ENCODE results near the gene LAMA2. TPM values are rescaled to one million over a fixed set of nuclear protein-coding genes. Genes with fewer than 3 reads are reported as not detected.

LAMA2 gene
- total and polyA plus RNA-seq, 4 donors = 6.0 to 86.5 (median 46.4) TPM

GRCh38 chr6:128888444-128889175 is 5.7 kb downstream of the LAMA2 start:
- intact Hi-C loops (cut with DNase I) = no loop called here
- 96 to 97% methylated on average over 5 of the region's 5 CpGs for WGBS, 2 donors

GRCh38 chr6:128889870-128890269 is 6.9 kb downstream of the LAMA2 start:
- H3K27ac ChIP-seq (ENCODE audit: low read depth in 1 of 2, low read length in 2 of 2) = no peak overlapping the region
- H3K4me3 ChIP-seq (ENCODE audit: low read length in 2 of 2) = no peak overlapping the region
- no peaks in the 10 kb centered on the region for H3K9me3 ChIP-seq (ENCODE audit: control insufficient read depth, low read length)
- no peak for ATAC-seq (ENCODE audit: low FRiP score)
- no peak for DNase-seq
- 90 to 91% methylated on average over 5 of the region's 5 CpGs for WGBS, 2 donors
- intact Hi-C loops (cut with DNase I) = no loop called here
- H3K4me1 ChIP-seq (ENCODE audit: control insufficient read depth in 1 of 2, insufficient read depth in 2 of 2, low read length in 2 of 2) = no peaks in the 10 kb centered on the region
- H3K36me3 ChIP-seq (ENCODE audit: control insufficient read depth in 1 of 2, insufficient read depth in 2 of 2, low read length in 1 of 2) = no peaks in the 10 kb centered on the region
- no peaks in the 10 kb centered on the region for H3K27me3 ChIP-seq (ENCODE audit: control insufficient read depth in 1 of 2, insufficient read depth in 2 of 2, low read length in 1 of 2)

More at GRCh38 chr6:128888444-128889175, 5.7 kb downstream of the LAMA2 start:
- no peak overlapping the region for H3K27ac ChIP-seq (ENCODE audit: low read depth in 1 of 2, low read length in 2 of 2)
- H3K36me3 ChIP-seq (ENCODE audit: control insufficient read depth in 1 of 2, insufficient read depth in 2 of 2, low read length in 1 of 2) = no peaks in the 10 kb centered on the region
- no peaks in the 10 kb centered on the region for H3K27me3 ChIP-seq (ENCODE audit: control insufficient read depth in 1 of 2, insufficient read depth in 2 of 2, low read length in 1 of 2)
- no peaks in the 10 kb centered on the region for H3K4me1 ChIP-seq (ENCODE audit: control insufficient read depth in 1 of 2, insufficient read depth in 2 of 2, low read length in 2 of 2)
- no peak for DNase-seq
- H3K4me3 ChIP-seq (ENCODE audit: low read length in 2 of 2) = no peak overlapping the region
- H3K9me3 ChIP-seq (ENCODE audit: control insufficient read depth, low read length) = no peaks in the 10 kb centered on the region
- no peak for ATAC-seq (ENCODE audit: low FRiP score)

GRCh38 chr6:128892079-128892478 is 9.1 kb downstream of the LAMA2 start:
- no peaks in the 10 kb centered on the region for H3K9me3 ChIP-seq (ENCODE audit: control insufficient read depth, low read length)
- ATAC-seq (ENCODE audit: low FRiP score) (no peak), DNase-seq (no peak)
- H3K27ac ChIP-seq (ENCODE audit: low read depth in 1 of 2, low read length in 2 of 2) = no peak overlapping the region
- WGBS, 2 donors = 6 to 7% methylated on average over 2 of the region's 2 CpGs
- H3K4me1 ChIP-seq (ENCODE audit: control insufficient read depth in 1 of 2, insufficient read depth in 2 of 2, low read length in 2 of 2) = no peaks in the 10 kb centered on the region
- H3K36me3 ChIP-seq (ENCODE audit: control insufficient read depth in 1 of 2, insufficient read depth in 2 of 2, low read length in 1 of 2) = no peaks in the 10 kb centered on the region
- intact Hi-C loops (cut with DNase I) = no loop called here
- no peaks in the 10 kb centered on the region for H3K27me3 ChIP-seq (ENCODE audit: control insufficient read depth in 1 of 2, insufficient read depth in 2 of 2, low read length in 1 of 2)
- H3K4me3 ChIP-seq (ENCODE audit: low read length in 2 of 2) = no peak overlapping the region

GRCh38 chr6:128899341-128900050 is 16.6 kb downstream of the LAMA2 start:
- H3K4me1 ChIP-seq (ENCODE audit: control insufficient read depth in 1 of 2, insufficient read depth in 2 of 2, low read length in 2 of 2) = no peaks in the 10 kb centered on the region
- DNase-seq = no peak
- no peaks in the 10 kb centered on the region for H3K9me3 ChIP-seq (ENCODE audit: control insufficient read depth, low read length)
- no peak overlapping the region for H3K27ac ChIP-seq (ENCODE audit: low read depth in 1 of 2, low read length in 2 of 2)
- H3K4me3 ChIP-seq (ENCODE audit: low read length in 2 of 2) = no peak overlapping the region
- ATAC-seq (ENCODE audit: low FRiP score) = no peak
- intact Hi-C loops (cut with DNase I) = no loop called here
- H3K27me3 ChIP-seq (ENCODE audit: control insufficient read depth in 1 of 2, insufficient read depth in 2 of 2, low read length in 1 of 2) = no peaks in the 10 kb centered on the region
- H3K36me3 ChIP-seq (ENCODE audit: control insufficient read depth in 1 of 2, insufficient read depth in 2 of 2, low read length in 1 of 2) = no peaks in the 10 kb centered on the region

- H3K4me3 ChIP-seq (ENCODE audit: low read length in 2 of 2) = no peak overlapping the region
- H3K4me1 ChIP-seq (ENCODE audit: control insufficient read depth in 1 of 2, insufficient read depth in 2 of 2, low read length in 2 of 2) = no peaks in the 10 kb centered on the region
- intact Hi-C loops (cut with DNase I) = no loop called here
- no peaks in the 10 kb centered on the region for H3K27me3 ChIP-seq (ENCODE audit: control insufficient read depth in 1 of 2, insufficient read depth in 2 of 2, low read length in 1 of 2)
- no peaks in the 10 kb centered on the region for H3K36me3 ChIP-seq (ENCODE audit: control insufficient read depth in 1 of 2, insufficient read depth in 2 of 2, low read length in 1 of 2)
- WGBS, 2 donors = 92 to 98% methylated on average over 5 of the region's 5 CpGs
- ATAC-seq (ENCODE audit: low FRiP score) (no peak), DNase-seq (no peak)
- H3K9me3 ChIP-seq (ENCODE audit: control insufficient read depth, low read length) = no peaks in the 10 kb centered on the region
- H3K27ac ChIP-seq (ENCODE audit: low read depth in 1 of 2, low read length in 2 of 2) = no peak overlapping the region
Observed at GRCh38 chr6:128903715-128904114, 20.8 kb downstream of the LAMA2 start.

GRCh38 chr6:128914051-128914450 is 31.1 kb downstream of the LAMA2 start:
- WGBS, 2 donors = 92 to 97% methylated on average over 2 of the region's 2 CpGs
- intact Hi-C loops (cut with DNase I) = no loop called here
- Histone ChIP-seq H3K4me1 (ENCODE audit: control insufficient read depth in 1 of 2, insufficient read depth in 2 of 2, low read length in 2 of 2) (no peaks in the 10 kb centered on the region), H3K36me3 (ENCODE audit: control insufficient read depth in 1 of 2, insufficient read depth in 2 of 2, low read length in 1 of 2) (no peaks in the 10 kb centered on the region), H3K27me3 (ENCODE audit: control insufficient read depth in 1 of 2, insufficient read depth in 2 of 2, low read length in 1 of 2) (no peaks in the 10 kb centered on the region), H3K27ac (ENCODE audit: low read depth in 1 of 2, low read length in 2 of 2) (no peak overlapping the region), H3K9me3 (ENCODE audit: control insufficient read depth, low read length) (no peaks in the 10 kb centered on the region), H3K4me3 (ENCODE audit: low read length in 2 of 2) (no peak overlapping the region)
- ATAC-seq (ENCODE audit: low FRiP score) (no peak), DNase-seq (no peak)

GRCh38 chr6:128918886-128919285 is 35.9 kb downstream of the LAMA2 start:
- no peaks in the 10 kb centered on the region for H3K27me3 ChIP-seq (ENCODE audit: control insufficient read depth in 1 of 2, insufficient read depth in 2 of 2, low read length in 1 of 2)
- H3K4me3 ChIP-seq (ENCODE audit: low read length in 2 of 2) = no peak overlapping the region
- WGBS, 2 donors = 73 to 95% methylated on average over 2 of the region's 2 CpGs
- ATAC-seq (ENCODE audit: low FRiP score) = no peak
- DNase-seq = no peak
- no peak overlapping the region for H3K27ac ChIP-seq (ENCODE audit: low read depth in 1 of 2, low read length in 2 of 2)
- H3K36me3 ChIP-seq (ENCODE audit: control insufficient read depth in 1 of 2, insufficient read depth in 2 of 2, low read length in 1 of 2) = no peaks in the 10 kb centered on the region
- no peaks in the 10 kb centered on the region for H3K9me3 ChIP-seq (ENCODE audit: control insufficient read depth, low read length)
- intact Hi-C loops (cut with DNase I) = no loop called here
- no peaks in the 10 kb centered on the region for H3K4me1 ChIP-seq (ENCODE audit: control insufficient read depth in 1 of 2, insufficient read depth in 2 of 2, low read length in 2 of 2)

GRCh38 chr6:128919412-128920180 is 36.7 kb downstream of the LAMA2 start:
- no peak for ATAC-seq (ENCODE audit: low FRiP score)
- intact Hi-C loops (cut with DNase I) = no loop called here
- no peak overlapping the region for H3K27ac ChIP-seq (ENCODE audit: low read depth in 1 of 2, low read length in 2 of 2)
- H3K36me3 ChIP-seq (ENCODE audit: control insufficient read depth in 1 of 2, insufficient read depth in 2 of 2, low read length in 1 of 2) = no peaks in the 10 kb centered on the region
- no peak overlapping the region for H3K4me3 ChIP-seq (ENCODE audit: low read length in 2 of 2)
- H3K4me1 ChIP-seq (ENCODE audit: control insufficient read depth in 1 of 2, insufficient read depth in 2 of 2, low read length in 2 of 2) = no peaks in the 10 kb centered on the region
- no peaks in the 10 kb centered on the region for H3K27me3 ChIP-seq (ENCODE audit: control insufficient read depth in 1 of 2, insufficient read depth in 2 of 2, low read length in 1 of 2)
- 64 to 82% methylated on average over 2 of the region's 2 CpGs for WGBS, 2 donors
- no peaks in the 10 kb centered on the region for H3K9me3 ChIP-seq (ENCODE audit: control insufficient read depth, low read length)
- no peak for DNase-seq
